ENCODE measurements around the gene VAMP2.

- no peak for TF ChIP-seq ZC3H11A (IDR thresholded peaks at IDR 0.05)
- peak; percentile 54 for TF ChIP-seq POLR2A (IDR thresholded peaks at IDR 0.05; ENCODE audit: low read length)
- no peak for TF ChIP-seq CTCF (IDR thresholded peaks at IDR 0.05)
- no peak for TF ChIP-seq EHMT2 (IDR thresholded peaks at IDR 0.05; ENCODE audit: low read depth)
- TF ChIP-seq SMC3 (IDR thresholded peaks at IDR 0.05), result no peak
- no peak for TF ChIP-seq HDAC2 (IDR thresholded peaks at IDR 0.05)
Measured at GRCh38 chr17:8156246-8156992, 6.3 kb downstream of the VAMP2 start.
